Kidney epithelial cell (primary cell): ENCODE measurements around the gene SAP25. TPM values are rescaled to one million over a fixed set of nuclear protein-coding genes. Genes with fewer than 3 reads are reported as not detected.

Experiments used
- DNase-seq: peaks from one replicate; pipeline ENCODE4 v3.0.0-alpha.2; 2010; ENCODE audit warnings: low read depth
- H3K27me3 ChIP-seq: 2 replicates; pipeline ENCODE4 v1.6.0; 2011; ENCODE audit warnings: low read length; ENCODE audit not compliant: control insufficient read depth, insufficient read depth
- H3K36me3 ChIP-seq: 2 replicates; pipeline ENCODE4 v1.5.1; 2011; ENCODE audit warnings: low read length; ENCODE audit not compliant: control insufficient read depth, insufficient read depth
- H3K4me3 ChIP-seq: 2 replicates; pipeline ENCODE4 v1.5.1; 2011; ENCODE audit warnings: low read depth, mild to moderate bottlenecking, control low read depth, low read length
- CTCF ChIP-seq: IDR thresholded peaks from 2 replicates; pipeline ENCODE4 v1.5.1; 2011; ENCODE audit warnings: mild to moderate bottlenecking, moderate library complexity, low read length, control low read depth, inconsistent platforms; ENCODE audit not compliant: insufficient read depth, poor library complexity, severe bottlenecking
- total RNA-seq: library from RNA; depleted of rRNA; stranded (reverse); fragments of >200 nt; gene quantifications from 2 replicates; pipeline ENCODE4 v1.2.3, GENCODE V29; 2015

Gene SAP25
- total RNA-seq, 1 donor from 2014 or later = not detected

GRCh38 chr7:100575746-100576383 lies 2.2 kb upstream of the SAP25 start:
- Histone ChIP-seq H3K36me3 (peaks cover 3% of the 10 kb centered on the region), H3K27me3 (no peaks in the 10 kb centered on the region), H3K4me3 (no peak overlapping the region)
- TF ChIP-seq CTCF = no peak
- DNase-seq = no peak

- H3K4me3 ChIP-seq = no peak overlapping the region
- TF ChIP-seq CTCF = no peak
- H3K27me3 ChIP-seq = peaks cover under 1% of the 10 kb centered on the region
- peaks cover 2% of the 10 kb centered on the region for H3K36me3 ChIP-seq
- no peak for DNase-seq
Measured at GRCh38 chr7:100575206-100575631, 1.5 kb upstream of the SAP25 start.

DNA sequence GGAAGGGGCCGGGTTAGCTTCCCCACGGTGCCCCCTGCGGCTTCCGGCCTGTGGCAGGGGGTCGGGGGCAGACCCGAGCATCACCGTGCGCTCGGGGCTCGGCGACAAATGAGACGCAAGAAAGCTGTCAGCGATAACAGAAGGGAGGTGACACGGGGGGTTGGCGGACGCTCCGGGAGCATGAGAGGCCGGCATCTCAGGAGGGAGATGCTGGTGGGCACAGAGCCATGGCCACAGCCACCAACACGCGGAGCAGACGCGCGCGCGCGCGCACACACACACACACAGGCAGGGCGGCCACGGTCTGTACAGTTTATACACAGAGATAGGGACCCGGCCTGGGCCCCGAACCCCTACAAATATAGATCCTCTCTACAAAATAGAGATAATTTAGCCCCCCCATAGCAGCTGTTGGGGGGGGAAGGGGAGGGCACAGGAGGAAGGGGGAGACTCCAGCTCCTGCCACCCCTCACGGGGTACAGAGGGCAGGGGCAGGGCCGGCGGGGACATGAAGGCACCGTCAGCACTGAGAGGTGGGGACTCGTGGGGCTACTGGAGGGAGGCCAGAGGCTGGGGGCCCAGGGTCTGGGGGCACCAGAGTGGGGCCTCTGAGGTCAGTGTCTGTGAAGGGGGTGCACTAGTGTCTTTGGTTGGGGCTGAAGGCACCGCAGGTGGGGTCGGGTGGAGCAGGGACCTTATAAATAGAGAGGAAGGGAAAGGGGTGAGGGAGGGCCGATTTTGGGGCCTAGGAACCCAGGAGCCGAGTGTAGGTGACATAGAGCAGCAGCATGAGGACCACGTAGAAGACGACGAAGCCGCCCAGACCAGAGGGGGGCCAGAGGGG lies 884 bp upstream of the SAP25 start:
- DNase-seq = no peak
- no peak overlapping the region for H3K4me3 ChIP-seq
- H3K36me3 ChIP-seq = peaks cover 1% of the 10 kb centered on the region
- peaks cover 5% of the 10 kb centered on the region for H3K27me3 ChIP-seq
- no peak for TF ChIP-seq CTCF

DNA sequence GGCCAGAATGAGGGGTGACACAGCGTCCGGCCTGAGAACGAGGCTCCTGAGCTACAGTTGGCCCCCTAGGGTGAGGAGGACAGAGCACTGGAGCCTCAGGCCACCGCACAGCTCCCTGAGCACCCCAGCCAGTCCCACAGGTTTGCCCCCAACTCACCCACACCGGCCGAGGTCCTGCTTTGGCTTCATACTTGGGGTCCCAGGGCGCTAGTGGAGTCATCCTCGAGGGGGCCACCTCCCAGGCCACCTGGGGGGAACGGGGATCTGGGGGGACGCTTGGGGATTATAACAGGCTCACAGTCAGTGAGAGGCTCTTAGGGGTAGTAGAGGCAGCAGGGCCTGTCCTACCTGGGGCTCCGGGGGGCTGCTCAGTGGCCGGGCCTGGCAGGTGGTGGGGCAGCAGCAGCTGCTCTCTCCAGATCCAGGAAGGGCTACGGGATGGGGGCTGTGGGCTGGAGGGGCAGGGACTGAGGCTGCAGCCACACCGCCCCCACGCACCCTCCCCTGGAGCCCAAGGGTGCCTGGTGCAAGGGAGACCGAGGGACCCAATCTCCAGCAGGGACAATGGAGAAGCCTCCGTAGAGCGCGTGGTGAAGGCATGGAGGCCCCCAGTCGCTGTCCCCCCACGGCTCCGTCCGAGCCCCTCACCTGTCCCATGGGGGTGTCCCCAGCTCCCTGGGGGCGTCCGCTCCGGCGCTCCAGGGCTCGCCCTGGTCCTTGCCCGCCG lies 588 bp downstream of the SAP25 start:
- no peak for DNase-seq
- H3K4me3 ChIP-seq = no peak overlapping the region
- H3K27me3 ChIP-seq = peaks cover 6% of the 10 kb centered on the region
- no peak for TF ChIP-seq CTCF
- H3K36me3 ChIP-seq = no peaks in the 10 kb centered on the region

GRCh38 chr7:100572281-100572948 lies 1.3 kb downstream of the SAP25 start:
- no peak overlapping the region for H3K4me3 ChIP-seq
- TF ChIP-seq CTCF = no peak
- DNase-seq = no peak
- H3K27me3 ChIP-seq = peaks cover 6% of the 10 kb centered on the region
- no peaks in the 10 kb centered on the region for H3K36me3 ChIP-seq
